HG03342 (cell line): ENCODE data around the gene CTXN1.
A peak's percentile ranks its signal among the peaks of the same experiment; 100 is the strongest.
"Not testable (repeated sequence)": the region's sequence is repeated elsewhere in the genome, so short reads cannot be mapped to it uniquely, and the experiment has no call there.

Source experiments
- ATAC-seq: cut with Tn5 transposase; IDR thresholded peaks from one replicate; pipeline ENCODE4 v1.9.1; 2021; ENCODE audit warnings: mild to moderate bottlenecking, moderate library complexity; ENCODE audit not compliant: unreplicated experiment

Gene CTXN1

DNA sequence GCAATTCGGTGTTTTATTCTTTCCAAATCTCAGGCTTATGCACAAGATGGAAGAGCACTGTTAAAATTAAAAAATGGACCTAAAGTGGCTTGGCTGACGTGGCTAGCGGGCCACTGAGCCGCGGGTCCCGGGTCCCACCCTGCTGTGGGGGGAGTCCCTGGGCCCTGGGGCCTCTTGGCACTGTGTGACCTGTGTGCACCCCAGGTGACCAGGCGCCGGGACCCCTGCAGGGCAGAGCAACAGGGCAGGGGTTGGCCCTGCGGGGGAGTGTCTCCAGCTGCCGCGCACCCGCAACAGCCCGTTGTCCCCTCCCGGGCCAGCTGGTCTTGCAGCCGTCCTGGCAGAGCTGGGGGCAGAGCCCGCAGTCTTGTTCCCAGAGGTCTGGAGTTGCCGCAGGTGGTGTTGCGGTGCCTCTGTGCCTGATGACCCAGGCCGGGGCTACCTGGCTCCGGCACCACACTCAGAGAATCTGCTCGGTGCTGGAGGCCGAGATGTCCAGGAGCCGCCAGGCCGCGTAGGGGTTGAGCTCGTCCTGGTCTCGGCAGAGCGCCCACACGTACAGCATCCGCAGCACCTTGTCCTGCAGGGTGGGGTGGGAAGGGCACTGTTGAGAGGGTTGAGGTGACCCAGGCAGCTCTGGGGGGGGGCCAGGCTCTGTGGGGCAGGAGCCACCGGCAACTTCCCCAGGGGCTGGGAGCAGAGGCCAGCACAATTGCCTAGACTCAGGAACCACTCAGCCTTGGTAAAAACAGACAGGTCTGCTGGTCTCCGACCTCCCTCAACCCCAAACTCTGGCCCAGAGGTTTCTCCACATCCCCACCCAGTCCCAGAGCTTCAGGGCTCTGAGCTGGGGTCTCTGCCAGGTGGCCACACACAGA is 1.0 kb upstream of the CTXN1 start:
- no peak for ATAC-seq

DNA sequence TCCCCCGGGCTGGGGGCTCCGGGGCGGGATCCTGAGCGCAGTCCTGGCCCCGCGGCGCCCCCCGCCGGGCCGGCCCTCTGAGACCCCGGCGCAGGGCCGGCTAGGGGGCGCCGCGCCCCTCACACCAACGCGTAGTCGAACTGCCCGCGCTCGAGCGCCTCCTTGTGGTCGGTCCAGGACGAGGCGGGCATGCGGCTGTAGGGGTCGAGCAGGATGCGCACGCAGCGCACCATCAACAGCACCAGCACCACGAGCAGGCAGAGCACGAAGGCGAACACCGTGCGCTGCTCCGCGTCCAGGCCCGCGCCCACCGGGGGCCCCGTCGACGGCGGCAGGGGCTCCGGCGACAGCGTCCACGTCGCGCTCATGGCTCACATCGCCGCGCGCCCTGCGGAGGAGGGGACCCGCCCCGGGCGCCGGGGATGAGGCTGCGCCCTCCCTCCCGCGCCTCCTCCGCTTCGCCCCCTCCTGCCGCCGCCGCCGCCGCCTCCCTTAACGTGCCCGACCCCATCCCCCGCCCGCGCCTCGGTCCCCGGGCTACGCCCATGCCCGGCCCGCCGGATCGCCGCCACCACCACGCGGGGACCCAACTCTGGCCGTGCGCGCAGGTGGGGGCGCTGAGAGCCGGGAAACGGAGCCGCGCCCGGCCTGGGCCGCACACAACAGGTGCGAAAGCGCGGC is 624 bp downstream of the CTXN1 start:
- no peak for ATAC-seq

DNA sequence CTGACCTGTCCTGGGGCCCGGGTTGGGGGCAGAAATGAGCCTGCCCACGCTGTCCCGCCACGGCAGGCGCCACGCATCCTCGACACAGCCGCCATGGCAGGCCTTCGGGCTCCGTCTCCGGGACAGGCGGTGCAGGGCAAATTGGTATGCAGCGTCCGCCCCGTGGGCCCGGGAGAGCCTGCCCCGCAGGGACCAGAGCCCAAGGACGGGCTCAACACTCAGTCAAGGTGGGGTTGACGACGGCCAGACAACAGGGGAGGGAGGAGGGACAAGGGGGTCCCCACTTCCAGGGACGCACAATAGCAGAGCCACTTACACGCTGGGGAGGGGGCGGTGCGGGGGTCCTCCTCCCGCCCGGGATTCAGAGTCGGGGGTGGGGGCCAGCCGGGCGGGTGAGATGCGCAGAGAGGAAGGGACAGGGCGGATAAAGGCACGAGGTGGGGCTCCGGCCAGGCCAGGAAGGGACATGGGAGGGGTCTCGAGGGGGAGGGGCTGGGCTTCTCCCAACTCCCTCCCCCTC is 1.2 kb downstream of the CTXN1 start:
- ATAC-seq: no peak

DNA sequence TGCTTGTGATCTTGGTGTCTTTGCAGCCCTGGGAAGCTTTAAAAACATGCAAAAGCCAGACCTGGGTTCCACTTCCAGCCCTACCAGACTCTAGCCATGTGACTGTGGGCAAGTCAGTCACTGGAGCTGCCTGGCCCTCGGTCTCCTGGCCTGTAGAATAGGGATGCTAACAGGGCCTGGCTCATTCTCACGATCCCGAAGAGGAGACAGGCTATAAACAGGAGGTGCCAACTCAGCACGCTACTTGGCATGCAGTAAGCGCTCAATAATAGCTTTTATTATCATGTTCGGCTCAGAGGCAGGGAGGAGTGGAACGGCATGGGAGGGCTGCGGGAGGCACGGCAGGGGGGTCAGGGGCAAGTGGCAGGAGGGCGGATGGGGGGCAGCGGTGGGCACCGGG is 1.7 kb downstream of the CTXN1 start:
- ATAC-seq: no peak

DNA sequence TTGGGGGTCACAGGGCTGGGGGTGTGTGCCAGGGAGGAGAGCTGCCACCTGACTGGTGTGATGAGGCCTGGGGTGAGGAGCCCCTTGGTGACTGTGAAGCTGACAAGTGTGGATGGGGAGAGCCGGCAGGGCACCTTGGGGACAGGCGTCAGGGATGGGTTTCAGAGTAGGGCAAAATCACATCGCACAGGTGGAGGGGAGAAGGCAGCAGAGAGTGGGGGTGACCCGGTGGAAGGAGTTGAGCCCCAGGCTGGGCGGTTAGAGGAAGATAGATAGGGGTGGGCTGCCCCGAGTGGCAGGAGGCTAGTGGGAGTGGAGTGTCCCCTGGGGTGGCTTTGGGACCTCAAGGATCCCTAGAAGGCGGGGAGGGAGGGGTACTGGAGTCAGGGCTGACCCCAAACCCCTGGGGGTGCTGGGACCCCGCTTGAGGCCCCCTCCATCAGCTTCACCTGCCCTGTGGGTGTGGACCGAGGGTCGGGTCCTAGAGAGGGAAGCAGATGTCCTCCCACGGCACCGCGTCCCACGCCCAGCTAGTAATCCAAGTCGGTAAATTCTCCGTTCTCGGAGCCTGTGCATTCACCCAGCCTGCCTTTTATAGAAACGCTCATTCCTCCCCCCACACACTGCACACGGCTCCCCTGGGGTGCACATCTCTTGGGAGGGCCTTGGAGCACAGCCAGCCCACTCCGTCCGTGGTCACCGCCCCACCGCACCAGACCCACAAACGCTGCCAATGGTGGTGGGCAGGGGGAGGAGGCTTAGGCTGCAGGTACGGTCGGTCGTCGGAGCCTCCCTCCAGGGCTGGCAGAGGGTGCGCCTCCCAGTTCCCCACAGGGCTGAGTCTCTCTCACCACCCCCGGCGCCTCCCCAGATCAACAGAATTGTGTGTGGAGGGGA is 2.4 kb downstream of the CTXN1 start:
- ATAC-seq: no peak

DNA sequence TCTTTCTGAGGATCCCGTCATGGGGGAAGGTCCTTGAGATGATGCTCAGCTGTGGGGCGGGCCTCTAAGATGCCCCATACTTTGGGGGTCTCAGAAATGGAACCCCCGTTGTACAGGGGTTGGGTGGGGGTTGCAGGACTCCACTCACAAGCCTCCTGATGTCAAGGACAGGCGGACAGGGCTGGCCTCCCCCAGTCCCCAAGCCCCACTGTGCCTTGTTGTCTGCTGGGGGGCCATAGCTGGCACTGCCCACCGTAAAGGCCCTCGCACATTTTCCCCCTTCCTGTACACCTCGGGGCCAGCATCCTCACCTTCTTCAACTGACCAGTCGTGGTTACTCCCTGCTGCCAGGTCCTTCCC is 3.1 kb downstream of the CTXN1 start:
- no peak for ATAC-seq

DNA sequence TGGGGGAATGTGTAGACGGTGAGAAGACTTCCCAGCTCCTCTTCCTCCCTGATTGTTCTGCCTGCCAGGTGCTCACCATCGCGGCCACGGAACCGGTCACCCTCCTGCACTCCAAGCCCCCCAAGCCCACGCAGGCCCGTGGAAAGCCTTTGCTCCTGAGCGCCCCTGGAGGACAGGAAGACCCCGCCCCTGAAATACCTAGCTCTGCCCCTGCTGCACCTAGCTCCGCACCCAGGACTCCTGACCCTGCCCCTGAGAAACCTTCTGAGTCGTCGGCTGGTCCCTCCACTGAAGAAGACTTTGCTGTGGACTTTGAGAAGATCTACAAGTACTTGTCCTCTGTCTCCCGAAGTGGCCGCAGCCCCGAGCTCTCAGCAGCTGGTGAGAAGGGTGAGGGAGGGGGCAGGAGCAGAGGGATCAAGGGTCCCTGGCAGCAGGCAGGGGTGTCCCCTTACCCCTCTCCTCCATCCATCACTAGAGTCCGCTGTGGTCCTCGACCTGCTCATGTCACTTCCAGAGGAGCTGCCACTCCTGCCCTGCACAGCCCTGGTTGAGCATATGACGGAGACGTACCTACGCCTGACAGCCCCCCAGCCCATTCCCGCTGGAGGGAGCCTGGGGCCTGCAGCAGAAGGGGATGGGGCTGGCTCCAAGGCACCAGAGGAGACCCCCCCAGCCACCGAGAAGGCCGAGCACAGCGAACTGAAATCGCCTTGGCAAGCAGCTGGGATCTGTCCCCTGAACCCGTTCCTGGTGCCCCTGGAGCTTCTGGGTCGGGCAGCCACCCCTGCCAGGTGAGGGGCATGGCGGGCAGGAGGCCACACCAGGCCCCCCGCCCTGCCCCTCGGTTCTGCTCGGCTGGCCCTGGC is 3.7 kb downstream of the CTXN1 start:
- ATAC-seq: no peak

DNA sequence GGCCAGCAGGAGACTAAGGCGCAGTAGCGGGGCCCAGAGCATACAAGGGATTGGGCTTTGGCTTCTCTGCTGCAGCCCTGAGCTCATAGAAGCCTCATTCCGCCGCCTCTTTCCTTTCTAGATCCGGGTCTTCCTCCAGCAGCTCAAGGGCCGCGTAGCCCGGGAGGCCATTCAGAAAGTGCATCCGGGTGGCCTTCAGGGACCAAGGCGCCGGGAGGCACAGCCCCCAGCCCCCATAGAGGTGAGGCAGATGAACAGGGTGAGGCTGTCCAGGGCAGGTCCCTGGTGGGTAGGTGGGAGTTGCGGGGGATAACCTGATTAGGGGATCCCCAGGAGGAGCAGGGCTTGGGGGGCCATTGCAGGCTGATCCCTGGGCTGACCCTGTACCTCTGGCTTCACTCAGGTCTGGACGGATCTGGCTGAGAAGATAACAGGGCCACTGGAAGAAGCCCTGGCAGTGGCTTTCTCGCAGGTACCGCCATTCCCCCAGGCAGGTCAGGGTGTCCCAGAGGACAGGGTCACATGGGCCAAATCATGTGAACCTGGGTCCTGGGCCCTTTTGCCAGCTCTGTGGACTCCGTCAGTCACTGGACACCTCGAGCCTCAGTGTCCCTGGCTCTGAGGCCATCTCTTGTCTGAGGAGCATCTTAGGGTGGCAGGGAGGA is 4.5 kb downstream of the CTXN1 start:
- ATAC-seq: no peak

DNA sequence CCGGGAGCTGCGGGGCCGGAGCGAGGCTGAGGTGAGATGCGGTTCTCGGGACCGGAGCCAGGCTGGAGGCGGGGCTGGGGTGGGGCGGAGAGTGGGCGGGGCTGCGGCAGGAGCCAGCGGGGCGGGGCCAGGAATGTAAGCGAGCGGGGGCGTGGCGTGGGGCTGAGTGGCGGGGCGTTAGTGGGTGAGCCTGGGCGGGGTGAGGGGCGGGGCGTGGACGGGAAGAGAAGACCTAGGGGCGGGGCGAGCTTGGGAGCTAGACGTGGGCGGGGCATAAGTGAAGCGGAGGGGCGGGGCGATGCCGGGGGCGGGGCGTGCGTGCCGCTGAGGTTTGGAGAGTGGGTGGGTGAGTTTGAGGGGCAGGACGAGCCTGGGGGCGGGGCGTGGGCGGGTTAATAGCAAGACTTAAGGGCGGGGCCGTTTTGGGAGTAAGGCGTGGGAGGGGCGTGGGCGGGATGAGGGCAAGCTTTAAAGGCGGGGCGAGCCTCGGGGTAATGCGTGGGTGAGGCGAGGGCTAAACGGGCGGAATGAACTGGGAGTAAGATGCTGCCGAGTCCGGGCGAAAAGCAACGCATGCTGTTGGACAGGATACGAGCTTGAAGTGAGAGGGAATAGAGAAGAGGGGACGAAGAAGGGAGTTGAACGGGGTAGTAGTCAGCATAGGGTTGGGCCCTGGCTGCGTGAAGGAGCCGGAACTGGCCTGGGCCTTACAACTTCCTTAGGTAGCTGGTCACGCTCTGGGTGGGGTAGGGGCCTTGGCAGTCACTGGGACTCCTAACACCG is 5.2 kb downstream of the CTXN1 start:
- ATAC-seq: peak; percentile 31

DNA sequence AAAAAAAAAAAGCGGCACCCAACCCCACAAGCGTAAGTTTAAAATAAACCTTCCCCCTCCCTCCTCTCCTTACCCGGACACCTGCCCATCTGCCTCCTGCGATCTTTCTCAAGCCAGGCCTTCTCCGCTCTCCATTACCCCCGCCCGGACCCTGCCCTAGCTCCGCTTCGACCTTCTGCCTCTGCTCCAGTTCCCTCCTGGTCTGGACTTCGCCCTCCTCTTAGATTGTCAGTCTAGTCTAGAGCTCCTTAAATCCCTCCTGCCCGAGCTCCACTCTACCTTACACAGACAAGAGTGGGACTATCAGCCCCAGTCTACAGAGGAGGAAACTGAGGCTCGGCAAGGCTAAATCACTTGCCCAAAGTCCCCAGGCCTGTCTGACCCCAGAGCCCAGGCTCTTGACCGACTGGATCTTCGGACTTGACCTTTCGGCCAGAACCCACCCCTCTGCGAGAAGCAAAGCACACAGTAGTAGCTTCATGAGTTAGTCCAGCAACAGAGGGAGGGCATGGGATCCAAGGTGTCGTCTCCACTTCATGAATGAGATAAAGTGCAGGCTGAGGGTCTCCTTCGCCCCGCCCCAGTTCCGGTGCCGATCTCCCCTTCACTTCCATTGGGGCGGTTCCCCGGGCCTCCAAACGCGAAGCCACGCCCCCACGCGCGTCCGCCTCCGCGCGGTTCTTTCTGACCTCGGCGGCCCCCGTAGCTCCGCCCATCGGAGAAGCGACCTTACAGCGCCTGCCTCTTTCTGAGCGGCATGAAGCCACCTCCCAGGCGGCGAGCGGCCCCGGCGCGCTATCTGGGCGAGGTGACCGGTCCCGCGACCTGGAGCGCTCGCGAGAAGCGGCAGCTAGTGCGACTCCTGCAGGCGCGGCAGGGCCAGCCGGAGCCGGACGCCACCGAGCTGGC is 6.1 kb downstream of the CTXN1 start, which contains the start of gene SNAPC2:
Gene SNAPC2 (plus strand): TSS at position 729 of the 909 bp plus-strand sequence. CDS start 29 bp downstream, at position 758.
- peak; percentile 57 for ATAC-seq

DNA sequence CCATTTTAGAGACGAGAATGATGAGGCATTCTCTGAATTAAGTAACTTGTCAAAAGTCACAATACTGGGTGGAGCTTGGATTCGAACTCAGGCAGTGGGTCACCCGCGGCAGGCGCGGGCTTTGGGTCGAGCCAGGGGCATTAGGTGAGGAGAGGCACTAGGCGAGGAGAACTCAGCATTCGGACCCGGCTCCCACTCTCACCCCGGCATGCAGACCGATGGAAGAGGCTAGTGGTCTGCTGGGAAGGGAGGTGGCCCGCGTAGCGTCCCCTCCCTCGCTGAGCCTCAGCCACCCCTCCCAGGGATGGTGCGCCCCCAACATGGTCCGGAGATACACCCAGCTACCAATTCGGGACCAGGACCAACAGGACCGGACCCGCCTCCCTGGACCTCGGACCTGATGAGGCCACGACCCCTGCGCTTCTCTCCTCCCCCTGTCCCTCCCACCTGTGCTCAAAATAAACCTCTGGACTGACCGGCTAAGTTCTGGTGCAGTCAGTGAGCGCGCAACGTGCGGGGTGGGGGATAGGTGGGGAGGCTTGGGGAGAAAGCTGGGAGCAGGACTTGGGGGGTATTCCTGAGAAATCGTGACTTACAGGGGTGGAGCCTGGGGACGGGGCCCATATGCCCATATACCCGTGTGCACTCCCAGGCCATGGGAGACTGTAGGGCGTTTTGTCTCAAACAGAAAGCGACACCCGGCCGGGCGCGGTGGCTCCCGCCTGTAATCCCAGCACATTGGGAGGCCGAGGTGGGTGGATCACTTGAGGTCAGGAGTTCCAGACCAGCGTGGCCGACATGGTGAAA is 7.1 kb downstream of the CTXN1 start:
- no peak for ATAC-seq

DNA sequence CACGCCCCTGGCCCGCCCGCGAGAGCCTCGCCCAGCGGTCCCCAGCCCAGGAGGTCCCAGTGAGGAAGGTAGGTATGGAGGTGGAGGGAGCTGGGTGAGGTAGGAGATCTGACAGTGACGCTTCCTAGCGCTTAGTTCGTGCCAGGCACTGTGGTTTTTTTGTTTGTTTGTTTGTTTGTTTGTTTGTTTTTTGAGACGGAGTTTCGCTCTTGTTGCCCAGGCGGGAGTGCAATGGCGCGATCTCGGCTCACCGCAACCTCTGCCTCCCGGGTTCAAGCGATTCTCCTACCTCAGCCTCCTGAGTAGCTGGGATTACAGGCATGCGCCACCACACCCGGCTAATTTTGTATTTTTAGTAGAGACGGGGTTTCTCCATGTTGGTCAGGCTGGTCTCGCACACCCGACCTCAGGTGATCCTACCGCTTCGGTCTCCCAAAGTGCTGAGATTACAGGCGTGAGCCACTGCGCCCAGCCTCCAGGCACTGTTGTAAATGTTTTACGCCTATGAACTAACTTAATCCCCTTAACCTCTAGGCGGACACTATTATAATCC is 7.8 kb downstream of the CTXN1 start:
- not testable (repeated sequence) for ATAC-seq

DNA sequence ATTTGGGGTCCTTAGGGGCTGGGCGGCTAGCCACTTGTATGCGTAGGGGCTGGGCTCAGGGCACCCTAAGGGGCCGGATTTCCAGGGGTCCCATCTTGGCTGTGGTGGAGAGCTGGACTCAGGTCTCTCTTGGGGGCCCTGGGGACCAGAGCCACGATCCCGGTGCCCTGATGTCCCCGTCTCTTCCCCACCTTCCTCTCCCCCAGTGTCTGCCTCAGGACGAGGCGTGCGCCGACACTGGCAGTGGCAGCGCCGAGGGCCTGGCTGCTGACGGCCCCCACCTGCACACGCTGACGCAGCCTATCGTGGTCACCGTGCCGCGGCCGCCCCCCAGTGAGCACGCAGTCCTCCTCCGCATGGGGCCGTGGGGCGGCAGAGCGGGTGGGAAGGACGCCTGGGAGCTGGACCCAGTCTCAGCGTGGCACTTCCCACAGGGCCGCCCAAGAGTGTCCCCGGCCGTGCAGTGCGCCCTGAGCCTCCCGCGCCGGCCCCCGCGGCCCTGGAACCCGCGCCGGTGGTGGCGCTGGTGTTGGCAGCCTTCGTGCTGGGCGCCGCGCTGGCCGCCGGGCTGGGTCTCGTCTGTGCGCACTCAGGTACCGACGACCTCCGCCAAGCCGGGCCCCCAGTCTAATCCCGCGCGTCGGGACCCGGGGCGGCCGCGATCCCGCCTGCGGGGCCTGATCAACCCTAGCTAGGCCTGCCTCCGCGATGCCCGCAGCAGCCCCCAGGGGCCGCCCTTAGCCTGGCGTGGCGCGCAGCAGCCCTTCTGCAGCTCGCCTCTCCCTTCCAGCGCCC is 8.5 kb downstream of the CTXN1 start:
- ATAC-seq: no peak

DNA sequence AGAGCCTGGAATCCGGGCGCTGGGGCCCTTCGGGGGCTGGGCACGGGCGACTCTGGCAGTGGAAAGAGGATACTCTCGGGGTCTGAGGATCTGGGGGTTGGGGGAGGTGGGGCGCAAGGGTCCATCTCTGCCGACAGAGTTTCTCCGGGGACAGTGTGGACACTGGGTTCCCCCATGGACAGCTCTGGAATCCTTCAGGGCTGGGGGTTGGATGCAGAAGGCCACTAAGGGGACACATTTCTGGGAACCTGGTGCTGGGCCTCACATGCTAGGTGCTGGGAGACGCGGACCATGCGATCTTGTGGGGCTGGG is 9.0 kb downstream of the CTXN1 start:
- no peak for ATAC-seq

DNA sequence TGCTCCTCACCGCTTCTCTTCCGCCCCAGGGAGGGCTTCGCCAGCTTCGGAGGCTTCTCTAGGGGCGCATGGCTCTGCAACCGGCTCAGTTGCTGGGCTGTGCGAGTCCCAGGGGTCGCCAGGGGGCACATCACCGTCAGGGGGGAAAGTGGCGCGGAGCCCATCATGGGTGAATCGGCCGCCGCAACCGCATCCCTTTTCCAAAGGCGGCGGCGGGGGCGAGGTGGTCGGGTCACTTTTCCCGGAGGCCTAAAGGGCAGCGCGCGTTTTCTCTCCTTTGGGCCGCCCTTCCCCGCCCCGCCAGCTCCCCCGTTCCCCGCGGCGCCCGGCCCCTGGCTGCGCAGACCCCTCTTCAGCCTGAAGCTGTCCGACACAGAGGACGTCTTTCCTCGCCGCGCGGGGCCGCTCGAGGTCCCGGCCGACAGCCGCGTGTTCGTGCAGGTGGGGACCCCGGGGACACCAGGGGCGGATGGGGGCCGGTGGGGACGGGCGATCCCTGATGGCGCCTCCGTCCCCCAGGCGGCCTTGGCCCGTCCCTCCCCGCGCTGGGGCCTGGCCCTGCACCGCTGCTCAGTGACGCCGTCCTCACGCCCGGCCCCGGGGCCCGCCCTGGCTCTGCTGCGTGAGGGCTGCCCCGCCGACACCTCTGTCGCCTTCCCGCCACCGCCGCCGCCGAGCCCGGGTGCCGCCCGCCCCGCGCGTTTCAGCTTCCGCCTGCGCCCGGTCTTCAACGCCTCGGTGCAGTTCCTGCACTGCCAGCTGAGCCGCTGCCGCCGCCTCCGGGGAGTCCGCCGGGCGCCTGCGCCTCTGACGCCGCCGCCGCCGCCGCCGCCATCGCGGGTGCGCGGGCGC is 9.6 kb downstream of the CTXN1 start:
- ATAC-seq: no peak
